ENCODE measurements around the gene AQP11. TPM values are rescaled to one million over a fixed set of nuclear protein-coding genes. Genes with fewer than 3 reads are reported as not detected.
"Not testable (repeated sequence)": the region's sequence is repeated elsewhere in the genome, so short reads cannot be mapped to it uniquely, and the experiment has no call there.

The AQP11 gene
- total and polyA plus RNA-seq, 4 donors = 3.7 to 11.7 (median 9.2) TPM

GRCh38 chr11:77559686-77560401 is 29.9 kb upstream of the AQP11 start:
- Histone ChIP-seq H3K4me1 (ENCODE audit: control insufficient read depth, insufficient read depth, low read length) (no peaks in the 10 kb centered on the region), H3K27ac (ENCODE audit: low read depth, low read length) (no peak overlapping the region), H3K27me3 (ENCODE audit: control insufficient read depth, insufficient read depth, low read length) (no peaks in the 10 kb centered on the region), H3K9me3 (ENCODE audit: control insufficient read depth, insufficient read depth, low read length) (no peaks in the 10 kb centered on the region), H3K36me3 (ENCODE audit: control insufficient read depth, insufficient read depth, low read length) (no peaks in the 10 kb centered on the region), H3K4me3 (ENCODE audit: low read depth, low read length) (no peak overlapping the region)
- no peak for DNase-seq (ENCODE audit: low read depth in 4 of 6, low spot score in 6 of 6)
- WGBS (ENCODE audit: insufficient coverage) = 100% methylated on average over 1 of the region's 6 CpGs

- Histone ChIP-seq H3K4me3 (ENCODE audit: low read depth, low read length) (no peak overlapping the region), H3K36me3 (ENCODE audit: control insufficient read depth, insufficient read depth, low read length) (no peaks in the 10 kb centered on the region), H3K27ac (ENCODE audit: low read depth, low read length) (no peak overlapping the region), H3K4me1 (ENCODE audit: control insufficient read depth, insufficient read depth, low read length) (no peaks in the 10 kb centered on the region), H3K9me3 (ENCODE audit: control insufficient read depth, insufficient read depth, low read length) (no peaks in the 10 kb centered on the region), H3K27me3 (ENCODE audit: control insufficient read depth, insufficient read depth, low read length) (no peaks in the 10 kb centered on the region)
- no peak for DNase-seq (ENCODE audit: low read depth in 4 of 6, low spot score in 6 of 6)
- no CpG with 5 or more reads among the region's 2 CpGs for WGBS (ENCODE audit: insufficient coverage)
Measured at GRCh38 chr11:77560605-77561004, 29.1 kb upstream of the AQP11 start.

- H3K4me3 ChIP-seq (ENCODE audit: low read depth, low read length) = no peak overlapping the region
- no peaks in the 10 kb centered on the region for H3K9me3 ChIP-seq (ENCODE audit: control insufficient read depth, insufficient read depth, low read length)
- no peaks in the 10 kb centered on the region for H3K27me3 ChIP-seq (ENCODE audit: control insufficient read depth, insufficient read depth, low read length)
- no peak for DNase-seq (ENCODE audit: low read depth in 4 of 6, low spot score in 6 of 6)
- no peak overlapping the region for H3K27ac ChIP-seq (ENCODE audit: low read depth, low read length)
- 100% methylated on average over 1 of the region's 1 CpG for WGBS (ENCODE audit: insufficient coverage)
- no peaks in the 10 kb centered on the region for H3K4me1 ChIP-seq (ENCODE audit: control insufficient read depth, insufficient read depth, low read length)
- no peaks in the 10 kb centered on the region for H3K36me3 ChIP-seq (ENCODE audit: control insufficient read depth, insufficient read depth, low read length)
Measured at GRCh38 chr11:77561257-77561656, 28.5 kb upstream of the AQP11 start.

GRCh38 chr11:77568306-77568705 is 21.4 kb upstream of the AQP11 start:
- no peaks in the 10 kb centered on the region for H3K36me3 ChIP-seq (ENCODE audit: control insufficient read depth, insufficient read depth, low read length)
- no peak for DNase-seq (ENCODE audit: low read depth in 4 of 6, low spot score in 6 of 6)
- no peak overlapping the region for H3K27ac ChIP-seq (ENCODE audit: low read depth, low read length)
- no peak overlapping the region for H3K4me3 ChIP-seq (ENCODE audit: low read depth, low read length)
- no peaks in the 10 kb centered on the region for H3K9me3 ChIP-seq (ENCODE audit: control insufficient read depth, insufficient read depth, low read length)
- H3K4me1 ChIP-seq (ENCODE audit: control insufficient read depth, insufficient read depth, low read length) = no peaks in the 10 kb centered on the region
- no peaks in the 10 kb centered on the region for H3K27me3 ChIP-seq (ENCODE audit: control insufficient read depth, insufficient read depth, low read length)
- WGBS (ENCODE audit: insufficient coverage) = 94% methylated on average over 4 of the region's 4 CpGs

GRCh38 chr11:77568916-77569675 is 20.7 kb upstream of the AQP11 start:
- H3K4me1 ChIP-seq (ENCODE audit: control insufficient read depth, insufficient read depth, low read length) = no peaks in the 10 kb centered on the region

GRCh38 chr11:77569676-77570070 is 20.1 kb upstream of the AQP11 start:
- DNase-seq (ENCODE audit: low read depth in 4 of 6, low spot score in 6 of 6) = no peak
- WGBS (ENCODE audit: insufficient coverage) = no CpG with 5 or more reads among the region's 2 CpGs
- Histone ChIP-seq H3K4me3 (ENCODE audit: low read depth, low read length) (no peak overlapping the region), H3K4me1 (ENCODE audit: control insufficient read depth, insufficient read depth, low read length) (no peaks in the 10 kb centered on the region), H3K27ac (ENCODE audit: low read depth, low read length) (no peak overlapping the region), H3K9me3 (ENCODE audit: control insufficient read depth, insufficient read depth, low read length) (no peaks in the 10 kb centered on the region), H3K27me3 (ENCODE audit: control insufficient read depth, insufficient read depth, low read length) (no peaks in the 10 kb centered on the region), H3K36me3 (ENCODE audit: control insufficient read depth, insufficient read depth, low read length) (no peaks in the 10 kb centered on the region)

More at GRCh38 chr11:77568916-77569675, 20.7 kb upstream of the AQP11 start:
- no peak overlapping the region for H3K4me3 ChIP-seq (ENCODE audit: low read depth, low read length)
- 82% methylated on average over 2 of the region's 3 CpGs for WGBS (ENCODE audit: insufficient coverage)
- no peak for DNase-seq (ENCODE audit: low read depth in 4 of 6, low spot score in 6 of 6)
- H3K27ac ChIP-seq (ENCODE audit: low read depth, low read length) = no peak overlapping the region
- H3K36me3 ChIP-seq (ENCODE audit: control insufficient read depth, insufficient read depth, low read length) = no peaks in the 10 kb centered on the region
- H3K9me3 ChIP-seq (ENCODE audit: control insufficient read depth, insufficient read depth, low read length) = no peaks in the 10 kb centered on the region
- H3K27me3 ChIP-seq (ENCODE audit: control insufficient read depth, insufficient read depth, low read length) = no peaks in the 10 kb centered on the region

- H3K9me3 ChIP-seq (ENCODE audit: control insufficient read depth, insufficient read depth, low read length); H3K27ac ChIP-seq (ENCODE audit: low read depth, low read length); H3K4me1 ChIP-seq (ENCODE audit: control insufficient read depth, insufficient read depth, low read length); H3K36me3 ChIP-seq (ENCODE audit: control insufficient read depth, insufficient read depth, low read length); H3K4me3 ChIP-seq (ENCODE audit: low read depth, low read length); H3K27me3 ChIP-seq (ENCODE audit: control insufficient read depth, insufficient read depth, low read length); DNase-seq (ENCODE audit: low read depth in 4 of 6, low spot score in 6 of 6): not testable (repeated sequence)
- WGBS (ENCODE audit: insufficient coverage) = no CpG with 5 or more reads among the region's 1 CpG
Measured at GRCh38 chr11:77570896-77571295, 18.9 kb upstream of the AQP11 start.

GRCh38 chr11:77575428-77575827 is 14.3 kb upstream of the AQP11 start:
- H3K4me3 ChIP-seq (ENCODE audit: low read depth, low read length); H3K36me3 ChIP-seq (ENCODE audit: control insufficient read depth, insufficient read depth, low read length); H3K4me1 ChIP-seq (ENCODE audit: control insufficient read depth, insufficient read depth, low read length); H3K27ac ChIP-seq (ENCODE audit: low read depth, low read length); H3K9me3 ChIP-seq (ENCODE audit: control insufficient read depth, insufficient read depth, low read length); H3K27me3 ChIP-seq (ENCODE audit: control insufficient read depth, insufficient read depth, low read length); DNase-seq (ENCODE audit: low read depth in 4 of 6, low spot score in 6 of 6): not testable (repeated sequence)
- WGBS (ENCODE audit: insufficient coverage) = no CpG with 5 or more reads among the region's 1 CpG

- no CpG with 5 or more reads among the region's 5 CpGs for WGBS (ENCODE audit: insufficient coverage)
Measured at GRCh38 chr11:77580712-77581337, 8.9 kb upstream of the AQP11 start.

More at GRCh38 chr11:77580712-77581337, 8.9 kb upstream of the AQP11 start:
- no peak overlapping the region for H3K4me3 ChIP-seq (ENCODE audit: low read depth, low read length)
- H3K9me3 ChIP-seq (ENCODE audit: control insufficient read depth, insufficient read depth, low read length) = peaks cover 7% of the 10 kb centered on the region
- H3K27ac ChIP-seq (ENCODE audit: low read depth, low read length) = no peak overlapping the region
- peak in 1 of 6 donors; percentile 9 for DNase-seq (ENCODE audit: low read depth in 4 of 6, low spot score in 6 of 6)
- H3K27me3 ChIP-seq (ENCODE audit: control insufficient read depth, insufficient read depth, low read length) = no peaks in the 10 kb centered on the region
- H3K36me3 ChIP-seq (ENCODE audit: control insufficient read depth, insufficient read depth, low read length) = no peaks in the 10 kb centered on the region
- H3K4me1 ChIP-seq (ENCODE audit: control insufficient read depth, insufficient read depth, low read length) = no peaks in the 10 kb centered on the region
